Measurements from ENCODE around the gene MS4A7. TPM values are rescaled to one million over a fixed set of nuclear protein-coding genes. Genes with fewer than 3 reads are reported as not detected.

MS4A7 gene
- polyA plus RNA-seq, 1 donor, result 15.1 TPM

Other genes with a start within 250 kb of the MS4A7 start
- gene MS4A6A, start 195.4 kb upstream of the MS4A7 start, polyA plus RNA-seq (ENCODE audit: insufficient read length), result 31.4 TPM
- 2.0 TPM for gene MS4A4E, start 135.4 kb upstream of the MS4A7 start, polyA plus RNA-seq (ENCODE audit: insufficient read length)
- 7.9 TPM for gene MS4A4A, start 97.9 kb upstream of the MS4A7 start, polyA plus RNA-seq (ENCODE audit: insufficient read length)
- gene MS4A6E, start 51.3 kb upstream of the MS4A7 start, polyA plus RNA-seq (ENCODE audit: insufficient read length), result not detected
- gene MS4A14, start 17.9 kb downstream of the MS4A7 start, polyA plus RNA-seq (ENCODE audit: insufficient read length), result 0.65 TPM
- gene MS4A5, start 51.0 kb downstream of the MS4A7 start, polyA plus RNA-seq (ENCODE audit: insufficient read length), result not detected
- 0.31 TPM for gene MS4A1, start 77.3 kb downstream of the MS4A7 start, polyA plus RNA-seq (ENCODE audit: insufficient read length)
- gene MS4A12, start 114.2 kb downstream of the MS4A7 start, polyA plus RNA-seq (ENCODE audit: insufficient read length), result not detected
- gene MS4A13, start 136.9 kb downstream of the MS4A7 start, polyA plus RNA-seq (ENCODE audit: insufficient read length), result not detected